IPS-18a (cell line): ENCODE results near the gene ZFP90.

ENCODE experiments used
- H3K27ac ChIP-seq: one replicate; pipeline ENCODE4 v1.5.1; 2013; ENCODE audit warnings: low read length
- H3K27me3 ChIP-seq: one replicate; pipeline ENCODE4 v1.6.1; 2013; ENCODE audit warnings: mild to moderate bottlenecking, low read length; ENCODE audit not compliant: control insufficient read depth, insufficient read depth
- H3K36me3 ChIP-seq: one replicate; pipeline ENCODE4 v1.6.1; 2013; ENCODE audit warnings: low read depth, low read length; ENCODE audit not compliant: control insufficient read depth
- H3K4me1 ChIP-seq: one replicate; pipeline ENCODE4 v1.6.1; 2013; ENCODE audit warnings: low read depth, low read length; ENCODE audit not compliant: control insufficient read depth
- H3K4me3 ChIP-seq: one replicate; pipeline ENCODE4 v1.5.1; 2013; ENCODE audit warnings: low read length
- H3K9ac ChIP-seq: one replicate; pipeline ENCODE4 v1.6.1; 2013; ENCODE audit warnings: mild to moderate bottlenecking, low read length, moderate library complexity
- H3K9me3 ChIP-seq: one replicate; pipeline ENCODE4 v1.6.1; 2013; ENCODE audit warnings: low read depth, low read length; ENCODE audit not compliant: control insufficient read depth

Gene ZFP90

GRCh38 chr16:68524069-68524820, 14.8 kb upstream of the ZFP90 start:
- Histone ChIP-seq H3K9ac (no peak overlapping the region), H3K27me3 (peaks cover 15% of the 10 kb centered on the region), H3K9me3 (no peaks in the 10 kb centered on the region), H3K36me3 (no peaks in the 10 kb centered on the region), H3K27ac (no peak overlapping the region), H3K4me3 (no peak overlapping the region), H3K4me1 (peaks cover 3% of the 10 kb centered on the region)

- no peak overlapping the region for H3K4me3 ChIP-seq
- peaks cover 28% of the 10 kb centered on the region for H3K27me3 ChIP-seq
- H3K36me3 ChIP-seq, result no peaks in the 10 kb centered on the region
- H3K9ac ChIP-seq, result no peak overlapping the region
- peaks cover 10% of the 10 kb centered on the region for H3K4me1 ChIP-seq
- no peaks in the 10 kb centered on the region for H3K9me3 ChIP-seq
- H3K27ac ChIP-seq, result no peak overlapping the region
These were observed 12.8 kb upstream of the ZFP90 start for GRCh38 chr16:68526143-68526781.

- Histone ChIP-seq H3K36me3 (no peaks in the 10 kb centered on the region), H3K27ac (no peak overlapping the region), H3K27me3 (peaks cover 26% of the 10 kb centered on the region), H3K4me3 (no peak overlapping the region), H3K4me1 (peaks cover 10% of the 10 kb centered on the region), H3K9ac (no peak overlapping the region), H3K9me3 (no peaks in the 10 kb centered on the region)
These were observed 12.3 kb upstream of the ZFP90 start for GRCh38 chr16:68526782-68527145.

GRCh38 chr16:68528233-68528632, 10.9 kb upstream of the ZFP90 start:
- H3K4me3 ChIP-seq, result no peak overlapping the region

GRCh38 chr16:68528686-68529379, 10.3 kb upstream of the ZFP90 start:
- Histone ChIP-seq H3K4me3 (peak overlapping the region; percentile 75), H3K9ac (no peak overlapping the region)

More at GRCh38 chr16:68528233-68528632, 10.9 kb upstream of the ZFP90 start:
- Histone ChIP-seq H3K27me3 (peaks cover 26% of the 10 kb centered on the region), H3K27ac (no peak overlapping the region), H3K9ac (no peak overlapping the region), H3K36me3 (no peaks in the 10 kb centered on the region), H3K9me3 (no peaks in the 10 kb centered on the region), H3K4me1 (peaks cover 10% of the 10 kb centered on the region)

GRCh38 chr16:68529608-68529930, 9.5 kb upstream of the ZFP90 start:
- H3K9ac ChIP-seq, result no peak overlapping the region
- H3K36me3 ChIP-seq, result no peaks in the 10 kb centered on the region
- H3K9me3 ChIP-seq, result no peaks in the 10 kb centered on the region
- peak overlapping the region; percentile 75 for H3K4me3 ChIP-seq
- peaks cover 26% of the 10 kb centered on the region for H3K27me3 ChIP-seq
- no peak overlapping the region for H3K27ac ChIP-seq
- H3K4me1 ChIP-seq, result peaks cover 10% of the 10 kb centered on the region

More at GRCh38 chr16:68528686-68529379, 10.3 kb upstream of the ZFP90 start:
- Histone ChIP-seq H3K27me3 (peaks cover 26% of the 10 kb centered on the region), H3K9me3 (no peaks in the 10 kb centered on the region), H3K36me3 (no peaks in the 10 kb centered on the region), H3K27ac (no peak overlapping the region), H3K4me1 (peaks cover 10% of the 10 kb centered on the region)

- peaks cover 10% of the 10 kb centered on the region for H3K4me1 ChIP-seq
- H3K9ac ChIP-seq, result peak overlapping the region; percentile 58
- peaks cover 26% of the 10 kb centered on the region for H3K27me3 ChIP-seq
- H3K9me3 ChIP-seq, result no peaks in the 10 kb centered on the region
- peaks cover 2% of the 10 kb centered on the region for H3K36me3 ChIP-seq
- peak overlapping the region; percentile 75 for H3K4me3 ChIP-seq
- no peak overlapping the region for H3K27ac ChIP-seq
These were observed 9.0 kb upstream of the ZFP90 start for GRCh38 chr16:68529931-68530701.

- H3K9me3 ChIP-seq, result no peaks in the 10 kb centered on the region
- H3K27ac ChIP-seq, result no peak overlapping the region
- no peak overlapping the region for H3K9ac ChIP-seq
- H3K4me3 ChIP-seq, result no peak overlapping the region
- peaks cover 4% of the 10 kb centered on the region for H3K36me3 ChIP-seq
- peaks cover 23% of the 10 kb centered on the region for H3K27me3 ChIP-seq
- peaks cover 10% of the 10 kb centered on the region for H3K4me1 ChIP-seq
These were observed 5.2 kb upstream of the ZFP90 start for GRCh38 chr16:68533937-68534336.

- Histone ChIP-seq H3K27ac (no peak overlapping the region), H3K4me1 (peaks cover 8% of the 10 kb centered on the region), H3K9me3 (no peaks in the 10 kb centered on the region), H3K27me3 (peaks cover 12% of the 10 kb centered on the region), H3K36me3 (peaks cover 4% of the 10 kb centered on the region), H3K9ac (no peak overlapping the region), H3K4me3 (no peak overlapping the region)
These were observed 3.8 kb upstream of the ZFP90 start for GRCh38 chr16:68535331-68535730.

GRCh38 chr16:68539711-68540239, 684 bp downstream of the ZFP90 start:
- peaks cover 5% of the 10 kb centered on the region for H3K4me1 ChIP-seq

GRCh38 chr16:68548947-68549346, 9.9 kb downstream of the ZFP90 start:
- peaks cover 4% of the 10 kb centered on the region for H3K9me3 ChIP-seq
- no peak overlapping the region for H3K27ac ChIP-seq
- no peaks in the 10 kb centered on the region for H3K27me3 ChIP-seq
- H3K9ac ChIP-seq, result no peak overlapping the region
- no peaks in the 10 kb centered on the region for H3K4me1 ChIP-seq
- H3K36me3 ChIP-seq, result peaks cover 11% of the 10 kb centered on the region
- H3K4me3 ChIP-seq, result no peak overlapping the region

More at GRCh38 chr16:68539711-68540239, 684 bp downstream of the ZFP90 start:
- Histone ChIP-seq H3K9ac (peak overlapping the region; percentile 54), H3K36me3 (peaks cover 4% of the 10 kb centered on the region), H3K27me3 (no peaks in the 10 kb centered on the region), H3K9me3 (no peaks in the 10 kb centered on the region), H3K27ac (no peak overlapping the region), H3K4me3 (peak overlapping the region; percentile 81)
